ENCODE data around the gene ARSI. TPM values are rescaled to one million over a fixed set of nuclear protein-coding genes. Genes with fewer than 3 reads are reported as not detected.
A peak's percentile ranks its signal among the peaks of the same experiment; 100 is the strongest.

Gene ARSI
- total RNA-seq (0.20 TPM in 1 of 2 replicates, not detected in the other), polyA plus RNA-seq (0.03 and 0.17 TPM in 2 replicates), polyA minus RNA-seq (not detected in 2 replicates), Bru-seq, nascent RNA (not detected), BruChase-seq, experiment 1, labeled RNA remaining after a 6-hour chase (not detected), BruChase-seq, experiment 2, labeled RNA remaining after a 2-hour chase (percentile 3 among the genes with signal in this experiment)
- polyA plus RNA-seq (2011; cell fraction: cytosol; rRNA removed): 0.06 and 0.07 TPM in 2 replicates
- polyA plus RNA-seq (2011; cell fraction: nucleus; rRNA removed): 0.10 TPM in 1 of 2 replicates, not detected in the other
- 0.29 and 0.57 TPM in 2 replicates for polyA plus RNA-seq (2012)
- not detected for polyA minus RNA-seq (2011; cell fraction: cytosol; rRNA and poly(A)+ RNA removed)
- not detected in 2 replicates for polyA minus RNA-seq (2011; cell fraction: nucleus; rRNA and poly(A)+ RNA removed)
- long read RNA-seq: 0 reads

DNA sequence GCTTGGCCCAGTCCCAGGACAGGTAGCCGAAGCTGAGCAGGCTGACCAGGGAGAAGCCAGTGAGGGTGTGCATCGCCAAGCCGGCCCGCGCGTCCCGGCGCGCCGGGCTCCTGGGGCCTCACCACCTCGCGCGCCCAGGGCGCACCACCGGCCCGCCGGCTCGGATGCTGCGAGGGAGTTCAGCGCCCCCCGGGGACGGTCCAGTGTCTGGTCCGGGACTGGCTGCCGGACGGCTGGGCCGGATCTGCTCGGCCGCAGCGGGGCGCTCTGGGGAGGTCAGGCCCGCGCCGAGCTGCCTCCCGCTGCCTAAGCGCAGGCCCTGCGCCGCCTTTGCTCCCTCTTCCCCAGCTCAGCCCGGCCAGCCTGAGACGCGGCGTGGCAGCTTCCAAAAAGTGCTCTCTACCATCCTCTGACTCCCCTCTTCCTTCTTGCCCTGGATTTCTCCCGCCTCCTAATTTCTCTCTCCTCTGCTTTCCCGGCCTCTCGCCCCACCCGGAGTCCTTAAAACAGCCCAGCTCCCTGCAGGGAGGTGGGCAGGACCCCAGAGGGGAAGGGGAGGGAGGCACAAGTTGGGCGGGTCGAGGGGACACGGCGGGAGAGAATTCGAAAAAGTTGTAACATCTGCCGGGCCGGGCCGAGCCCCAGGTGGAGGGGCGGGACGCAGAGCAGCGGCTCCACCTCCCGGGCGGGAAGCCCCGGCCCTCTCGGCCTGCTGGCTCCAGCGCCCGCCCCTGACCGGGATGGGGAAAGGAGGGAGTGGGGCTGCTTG lies at the start of gene ARSI:
Gene ARSI (minus strand): TSS at position 605 of the 769 bp plus-strand sequence. CDS start 532 bp downstream, at position 73.
- no TSS peak for BruUV-seq (replicated peaks)
- TF ChIP-seq POLR2A (IDR thresholded peaks at IDR 0.05; ENCODE audit: low read depth, low read length) (no peak), EZH2 (IDR thresholded peaks at IDR 0.05; ENCODE audit: borderline replicate concordance, low read depth, low read length, severe bottlenecking) (peak; percentile 74), FOS (IDR thresholded peaks at IDR 0.05; ENCODE audit: borderline replicate concordance, insufficient read depth, low read length) (no peak), JUN (IDR thresholded peaks at IDR 0.05; ENCODE audit: borderline replicate concordance, insufficient read depth, insufficient read length, low read depth) (no peak)
- TF ChIP-seq, protein P1, sequence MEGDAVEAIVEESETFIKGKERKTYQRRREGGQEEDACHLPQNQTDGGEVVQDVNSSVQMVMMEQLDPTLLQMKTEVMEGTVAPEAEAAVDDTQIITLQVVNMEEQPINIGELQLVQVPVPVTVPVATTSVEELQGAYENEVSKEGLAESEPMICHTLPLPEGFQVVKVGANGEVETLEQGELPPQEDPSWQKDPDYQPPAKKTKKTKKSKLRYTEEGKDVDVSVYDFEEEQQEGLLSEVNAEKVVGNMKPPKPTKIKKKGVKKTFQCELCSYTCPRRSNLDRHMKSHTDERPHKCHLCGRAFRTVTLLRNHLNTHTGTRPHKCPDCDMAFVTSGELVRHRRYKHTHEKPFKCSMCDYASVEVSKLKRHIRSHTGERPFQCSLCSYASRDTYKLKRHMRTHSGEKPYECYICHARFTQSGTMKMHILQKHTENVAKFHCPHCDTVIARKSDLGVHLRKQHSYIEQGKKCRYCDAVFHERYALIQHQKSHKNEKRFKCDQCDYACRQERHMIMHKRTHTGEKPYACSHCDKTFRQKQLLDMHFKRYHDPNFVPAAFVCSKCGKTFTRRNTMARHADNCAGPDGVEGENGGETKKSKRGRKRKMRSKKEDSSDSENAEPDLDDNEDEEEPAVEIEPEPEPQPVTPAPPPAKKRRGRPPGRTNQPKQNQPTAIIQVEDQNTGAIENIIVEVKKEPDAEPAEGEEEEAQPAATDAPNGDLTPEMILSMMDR (IDR thresholded peaks at IDR 0.05; ENCODE audit: extremely low read depth in 1 of 2, insufficient read depth in 1 of 2, low read depth in 1 of 2, low read length in 2 of 2): peak in 1 of 2 donors; percentile 28
- H3K9me3 ChIP-seq (replicated peaks; ENCODE audit: control insufficient read depth, insufficient read depth, low read length): no peaks in the 10 kb centered on the region
- intact Hi-C loops (cut with micrococcal nuclease) (no loop called here), dilution Hi-C loops (cut with MboI; ENCODE audit: extremely low pct_ligation_motif_present, low sequenced_read_pairs) (no loop called here)
- no peak for FAIRE-seq
- no peak for DNase-seq (ENCODE audit: low read depth, low spot score)
- H3K27me3 ChIP-seq (ENCODE audit: control insufficient read depth in 2 of 2, insufficient read depth in 2 of 2, low read length in 2 of 2): peaks cover 38 to 39% of the 10 kb centered on the region in 2 experiments
- POLR2A ChIA-PET: no interaction called here
- H2AFZ ChIP-seq (ENCODE audit: low read depth, low read length): peak within 1 kb of the TSS; percentile 41
- peak within 1 kb of the TSS in 1 of 3 experiments; percentile 2 for H3K4me3 ChIP-seq (replicated peaks in 1 of 3; ENCODE audit: insufficient read depth in 1 of 3, low read depth in 1 of 3, low read length in 3 of 3)
- H3K9me1 ChIP-seq (replicated peaks; ENCODE audit: control insufficient read depth, extremely low read depth, insufficient read depth, low read length): no peaks in the 10 kb centered on the region
- H4K20me1 ChIP-seq (replicated peaks; ENCODE audit: control insufficient read depth, extremely low read depth, insufficient read depth, low read length): no peaks in the 10 kb centered on the region
- no peaks in the 10 kb centered on the region for H3K36me3 ChIP-seq (ENCODE audit: control insufficient read depth in 2 of 2, extremely low read depth in 1 of 2, insufficient read depth in 2 of 2, low read length in 2 of 2)
- no peak within 1 kb of the TSS for H3K9ac ChIP-seq (replicated peaks; ENCODE audit: extremely low read depth, insufficient read depth, low read length)
- H3K4me1 ChIP-seq (ENCODE audit: control insufficient read depth, extremely low read depth, insufficient read depth, low read length): no peaks in the 10 kb centered on the region
- H3K27ac ChIP-seq (ENCODE audit: insufficient read depth, low read depth, low read length): no peak within 1 kb of the TSS
- CTCF ChIA-PET: interaction anchor here (0.7 to 1.2 kb wide), 3 partner anchors 34 to 48 kb away, joined by 3 read pairs; no protein-coding TSS in a partner anchor
- peak within 1 kb of the TSS; percentile 44 for H3K4me2 ChIP-seq (ENCODE audit: insufficient read depth, low read length)
- no peaks in the 10 kb centered on the region for H3K79me2 ChIP-seq (ENCODE audit: control insufficient read depth, insufficient read depth, low read length)

Measured in endothelial cell of umbilical vein (primary cell).